Hematopoietic multipotent progenitor cell treated with erythropoietin and hydrocortisone succinate and interleukin-3 and kit ligand, for 17 days (in vitro differentiated cells): ENCODE results near the gene COG4.
"Not testable (repeated sequence)": the region's sequence is repeated elsewhere in the genome, so short reads cannot be mapped to it uniquely, and the experiment has no call there.

ENCODE experiments used
- DNase-seq: peaks from one replicate; pipeline ENCODE4 v3.0.0-alpha.2; 2015; ENCODE audit warnings: low spot score

Gene COG4

GRCh38 chr16:70457446-70458166 lies 65.7 kb downstream of the COG4 start:
- DNase-seq: no peak

- DNase-seq: peak; percentile 25
Observed at GRCh38 chr16:70455910-70456309, 67.4 kb downstream of the COG4 start.

- peak; percentile 85 for DNase-seq
Observed at GRCh38 chr16:70454222-70455034, 68.9 kb downstream of the COG4 start, which contains the start of gene FCSK. TSS of gene FCSK (plus strand) at chr16:70454595. CDS start at chr16:70463191, 8,596 bp downstream.

DNA sequence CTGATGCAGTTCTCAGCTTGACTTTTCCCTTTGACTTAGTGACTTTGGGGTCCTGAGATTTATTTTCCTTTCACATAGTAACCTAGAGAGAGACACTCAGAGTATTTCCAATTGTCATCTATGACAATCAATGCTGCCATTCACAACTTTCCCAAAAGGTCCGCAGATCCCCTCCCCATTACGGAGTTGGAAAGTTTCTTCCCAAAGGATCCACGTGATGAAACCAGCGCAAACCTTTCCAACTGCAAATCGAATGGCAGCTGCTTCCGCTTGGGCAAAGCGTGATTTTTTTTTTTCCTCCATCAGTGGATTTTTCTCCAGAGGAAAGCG lies 69.5 kb downstream of the COG4 start:
- no peak for DNase-seq

DNA sequence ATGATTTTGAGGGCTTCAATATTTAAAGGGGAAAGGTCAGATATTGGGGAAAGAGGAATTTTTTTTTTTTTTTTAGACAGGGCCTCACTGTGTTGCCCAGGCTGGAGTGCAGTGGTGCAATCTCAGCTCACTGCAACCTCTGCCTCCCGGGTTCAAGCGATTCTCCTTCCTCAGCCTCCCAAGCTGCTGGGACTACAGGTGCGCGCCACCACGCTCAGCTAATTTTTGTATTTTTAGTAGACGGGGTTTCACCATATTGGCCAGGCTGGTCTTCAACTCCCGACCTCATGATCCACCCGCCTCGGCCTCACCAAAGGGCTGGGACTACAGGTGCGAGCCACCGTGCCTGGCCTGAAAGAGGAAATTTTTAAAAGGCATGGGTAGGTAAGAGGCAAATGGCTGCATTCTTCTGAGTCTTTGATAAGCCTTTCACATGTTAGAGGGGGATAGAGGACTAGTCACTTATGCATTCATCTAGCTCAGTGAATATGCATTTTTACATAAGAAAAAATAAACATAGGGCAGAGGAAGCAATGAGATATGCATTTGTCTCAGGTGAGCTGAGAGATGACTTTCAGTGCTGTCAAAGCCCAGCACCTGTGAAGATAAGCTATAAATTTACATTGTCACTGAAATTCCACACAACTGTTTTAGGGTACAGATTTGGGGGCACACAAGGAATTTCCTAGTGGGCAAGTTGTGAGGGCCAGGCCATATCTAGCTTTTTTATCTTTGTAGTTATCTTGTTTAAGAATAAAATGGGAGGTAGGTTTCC lies 70.0 kb downstream of the COG4 start:
- no peak for DNase-seq

DNA sequence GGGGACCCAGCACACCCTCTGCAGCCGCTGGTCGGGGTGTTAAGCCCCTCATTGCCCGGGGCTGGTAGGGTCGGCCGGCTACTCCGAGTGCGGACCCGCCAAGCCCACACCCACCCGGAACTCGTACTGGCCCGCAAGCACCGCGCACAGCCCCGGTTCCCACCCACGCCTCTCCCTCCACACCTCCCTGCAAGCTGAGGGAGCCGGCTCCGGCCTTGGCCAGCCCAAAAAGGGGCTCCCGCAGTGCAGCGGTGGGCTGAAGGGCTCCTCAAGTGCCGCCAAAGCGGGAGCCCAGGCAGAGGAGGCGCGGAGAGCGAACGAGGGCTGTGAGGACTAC lies 72.4 kb downstream of the COG4 start:
- DNase-seq: not testable (repeated sequence)

- not testable (repeated sequence) for DNase-seq
Observed at GRCh38 chr16:70450142-70451003, 73.0 kb downstream of the COG4 start.

DNA sequence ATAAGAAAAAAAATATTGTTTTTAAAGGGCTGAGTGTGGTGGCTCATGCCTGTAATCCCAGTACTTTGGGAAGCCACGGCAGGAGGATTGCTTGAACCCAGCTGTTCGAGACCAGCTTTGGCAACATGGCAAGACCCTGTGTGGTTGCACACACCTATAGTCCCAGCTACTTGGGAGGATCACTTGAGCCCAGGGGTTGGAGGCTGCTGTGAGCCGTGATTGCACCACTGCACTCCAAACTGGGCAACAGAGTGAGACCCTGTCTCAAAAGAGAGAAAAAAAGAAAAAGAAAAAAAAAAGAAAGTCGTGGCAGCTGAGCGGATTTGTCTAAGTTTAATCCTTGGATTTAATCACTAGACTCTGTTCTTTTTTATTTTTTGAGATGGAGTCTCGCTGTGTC lies 75.3 kb downstream of the COG4 start:
- no peak for DNase-seq

DNA sequence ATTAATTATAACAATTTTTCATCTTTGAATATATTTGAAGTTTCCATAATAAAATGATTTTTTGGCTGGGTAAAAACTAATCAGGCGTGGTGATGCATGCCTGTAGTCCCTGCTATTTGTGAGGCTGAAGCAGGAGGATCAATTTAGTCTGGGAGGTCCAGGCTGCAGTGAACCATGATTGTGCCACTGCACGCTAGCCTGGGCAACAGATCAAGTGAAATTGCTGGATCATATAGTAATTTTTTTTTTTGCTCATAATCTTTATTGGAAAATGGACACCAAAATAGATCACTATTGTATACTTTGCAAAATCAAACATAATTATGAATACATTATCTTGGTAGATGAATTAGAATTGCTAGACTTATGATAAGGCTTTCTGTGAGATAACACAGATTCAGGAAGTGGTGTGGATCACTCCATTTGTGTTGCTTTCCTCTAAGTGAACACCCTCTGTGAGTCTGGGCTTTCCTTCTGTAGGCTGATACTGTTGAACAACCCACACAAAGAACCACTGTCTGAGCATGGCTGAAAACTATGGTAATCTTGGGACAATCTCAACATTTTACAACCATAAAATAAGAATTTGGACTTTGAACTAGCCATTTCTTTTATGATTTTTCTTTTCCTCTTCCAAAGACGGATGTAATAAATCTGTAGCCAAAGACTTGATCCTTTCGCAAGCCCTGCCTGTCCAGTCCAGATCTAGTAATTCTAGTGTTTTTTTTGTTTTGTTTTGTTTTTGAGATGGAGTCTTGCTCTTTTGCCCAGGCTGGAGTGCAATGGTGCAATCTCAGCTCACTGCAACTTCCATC lies 78.9 kb downstream of the COG4 start:
- DNase-seq: no peak

DNA sequence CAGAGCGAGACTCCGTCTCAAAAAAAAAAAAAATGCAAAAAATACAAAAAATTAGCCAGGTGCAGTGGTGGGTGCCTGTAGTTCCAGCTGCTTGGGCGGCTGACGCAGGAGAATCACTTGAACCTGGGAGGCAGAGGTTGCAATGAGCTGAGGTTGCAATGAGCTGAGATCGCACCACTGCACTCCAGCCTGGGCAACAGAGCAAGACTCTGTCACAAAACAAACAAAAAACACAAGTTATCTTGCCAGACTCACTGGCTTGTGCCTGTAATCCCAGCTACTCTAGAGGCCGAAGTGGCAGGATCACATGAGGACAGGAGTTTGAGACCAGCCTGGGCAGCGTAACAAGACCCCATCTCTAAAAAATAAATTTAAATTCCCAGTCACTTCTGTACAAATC lies 81.0 kb downstream of the COG4 start:
- no peak for DNase-seq

GRCh38 chr16:70441406-70441990 lies 81.9 kb downstream of the COG4 start:
- no peak for DNase-seq

- DNase-seq: no peak
Observed at GRCh38 chr16:70440009-70440692, 83.2 kb downstream of the COG4 start.

DNA sequence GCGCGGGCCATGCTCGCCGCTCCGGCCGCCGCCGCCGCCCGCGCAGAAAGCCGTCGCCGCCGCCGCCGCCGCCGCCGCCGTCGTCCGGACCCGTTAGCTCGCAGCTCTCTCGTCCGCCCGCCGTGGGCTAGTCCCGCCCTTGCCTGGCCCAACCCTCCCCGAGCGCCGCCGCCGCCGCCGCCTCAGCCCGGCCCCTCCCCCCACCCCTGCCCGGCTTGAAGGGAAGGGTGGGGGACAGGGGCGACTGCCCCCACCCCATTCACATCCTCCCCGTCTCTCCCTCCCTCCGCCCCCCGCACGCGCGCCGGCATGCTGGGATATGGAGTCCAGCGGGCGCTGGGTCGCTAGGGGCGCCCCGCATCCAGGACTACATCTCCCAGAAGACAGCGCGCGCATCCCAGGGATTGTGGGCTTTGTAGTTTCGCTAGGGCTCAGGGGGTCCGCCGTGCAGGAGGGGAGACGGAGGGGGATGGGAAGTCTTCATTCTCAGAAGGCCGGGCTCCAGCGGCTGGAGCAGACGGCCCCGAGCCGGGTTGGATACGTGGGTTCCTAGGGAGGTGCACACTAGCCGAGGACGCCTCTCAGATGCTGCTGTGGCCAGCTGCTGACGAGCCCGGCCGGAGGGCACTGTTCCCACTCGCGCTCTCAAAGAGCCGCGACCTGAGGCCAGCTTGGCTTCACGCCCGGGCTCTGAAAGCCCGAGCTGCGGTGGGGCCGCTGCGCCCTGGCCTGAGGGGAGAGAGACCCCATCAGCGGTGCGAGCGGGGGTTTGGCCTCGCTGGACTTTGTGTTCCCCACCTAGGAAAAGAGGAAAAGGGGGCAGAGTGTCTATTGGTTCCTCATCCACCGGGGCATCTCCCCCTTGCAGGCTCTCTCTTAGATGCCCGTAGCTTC lies 84.1 kb downstream of the COG4 start, which contains the start of gene ST3GAL2:
Gene ST3GAL2, minus strand, starts transcription at position 132 of the 894 bp plus-strand sequence. CDS start 40,570 bp downstream, outside the sequence.
- peak; percentile 93 for DNase-seq

GRCh38 chr16:70438585-70438968 lies 84.8 kb downstream of the COG4 start:
- DNase-seq: peak; percentile 36

GRCh38 chr16:70437582-70438557 lies 85.5 kb downstream of the COG4 start:
- peak; percentile 71 for DNase-seq

- DNase-seq: peak; percentile 62
Observed at GRCh38 chr16:70437017-70437581, 86.3 kb downstream of the COG4 start.
